Measurements from ENCODE around the gene AKR1B15. TPM values are rescaled to one million over a fixed set of nuclear protein-coding genes. Genes with fewer than 3 reads are reported as not detected.
"Not testable (repeated sequence)": the region's sequence is repeated elsewhere in the genome, so short reads cannot be mapped to it uniquely, and the experiment has no call there.

Gene AKR1B15
- total and polyA plus RNA-seq, 8 donors: 0.25 TPM; not detected in 7

GRCh38 chr7:134535272-134535918 is 13.5 kb upstream of the AKR1B15 start:
- FAIRE-seq (no peak), DNase-seq (no peak), ATAC-seq (no peak)
- no peaks in the 10 kb centered on the region for H3K36me3 ChIP-seq
- TF ChIP-seq CTCF (IDR thresholded peaks at IDR 0.05): no peak
- no peak overlapping the region for H3K4me3 ChIP-seq
- H3K4me1 ChIP-seq: no peaks in the 10 kb centered on the region
- intact Hi-C loops (cut with DNase I): no loop called here
- no peaks in the 10 kb centered on the region for H3K27me3 ChIP-seq
- WGBS, 2 donors: 68 to 70% methylated on average over 3 of the region's 3 CpGs
- H3K9me3 ChIP-seq: no peaks in the 10 kb centered on the region
- no peak overlapping the region for H3K27ac ChIP-seq

DNA sequence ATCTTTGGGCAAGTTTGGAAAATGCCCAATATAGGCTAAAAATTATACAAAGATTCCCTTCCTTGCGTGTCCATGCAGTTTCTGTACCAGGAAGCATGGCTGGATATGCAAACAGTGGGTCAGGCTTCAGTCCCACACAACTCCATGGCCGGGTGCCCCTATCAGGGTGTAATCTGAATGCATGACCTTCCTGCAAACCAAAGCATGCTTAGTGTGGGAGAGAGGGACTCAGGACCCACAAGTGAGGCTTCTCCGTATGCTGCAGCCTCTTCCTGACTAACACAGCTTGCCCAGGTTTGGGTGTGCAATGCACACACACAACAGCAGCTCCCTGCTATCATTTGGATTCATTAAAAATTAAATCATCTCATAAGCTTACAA is 13.0 kb upstream of the AKR1B15 start:
- no peaks in the 10 kb centered on the region for H3K4me1 ChIP-seq
- TF ChIP-seq CTCF (IDR thresholded peaks at IDR 0.05): no peak
- FAIRE-seq (no peak), ATAC-seq (no peak), DNase-seq (no peak)
- 67 to 75% methylated on average over 3 of the region's 3 CpGs for WGBS, 2 donors
- no peaks in the 10 kb centered on the region for H3K36me3 ChIP-seq
- H3K27me3 ChIP-seq: no peaks in the 10 kb centered on the region
- no peaks in the 10 kb centered on the region for H3K9me3 ChIP-seq
- intact Hi-C loops (cut with DNase I): no loop called here
- H3K27ac ChIP-seq: no peak overlapping the region
- no peak overlapping the region for H3K4me3 ChIP-seq

DNA sequence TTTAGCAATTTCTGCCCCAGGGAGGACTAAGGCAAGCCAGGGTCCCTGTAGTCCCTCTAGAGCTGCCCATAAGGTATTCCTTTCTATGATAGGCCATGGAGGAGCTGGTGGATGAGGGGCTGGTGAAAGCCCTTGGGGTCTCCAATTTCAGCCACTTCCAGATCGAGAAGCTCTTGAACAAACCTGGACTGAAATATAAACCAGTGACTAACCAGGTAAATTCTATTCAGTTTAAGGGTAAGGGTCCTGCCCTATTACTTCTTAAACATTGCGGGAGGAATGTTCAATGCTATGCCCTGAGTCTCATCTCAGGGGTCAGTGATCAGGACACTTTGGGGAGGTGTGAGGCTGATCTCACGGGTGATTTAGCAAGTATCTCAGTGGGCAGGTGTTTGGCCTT is 12.4 kb upstream of the AKR1B15 start:
- H3K27me3 ChIP-seq; DNase-seq; H3K9me3 ChIP-seq; intact Hi-C loops (cut with DNase I); H3K4me1 ChIP-seq; H3K4me3 ChIP-seq; H3K27ac ChIP-seq; H3K36me3 ChIP-seq; ATAC-seq; FAIRE-seq: not testable (repeated sequence)
- WGBS, 2 donors: 83 to 84% methylated on average over 3 of the region's 3 CpGs

- H3K9me3 ChIP-seq; FAIRE-seq; H3K4me1 ChIP-seq; DNase-seq; H3K4me3 ChIP-seq; ATAC-seq; intact Hi-C loops (cut with DNase I); H3K27ac ChIP-seq; H3K36me3 ChIP-seq; H3K27me3 ChIP-seq: not testable (repeated sequence)
- 71 to 84% methylated on average over 5 of the region's 5 CpGs for whole genome bisulfite sequencing, 2 donors
Observed at GRCh38 chr7:134537273-134537781, 11.6 kb upstream of the AKR1B15 start.

DNA sequence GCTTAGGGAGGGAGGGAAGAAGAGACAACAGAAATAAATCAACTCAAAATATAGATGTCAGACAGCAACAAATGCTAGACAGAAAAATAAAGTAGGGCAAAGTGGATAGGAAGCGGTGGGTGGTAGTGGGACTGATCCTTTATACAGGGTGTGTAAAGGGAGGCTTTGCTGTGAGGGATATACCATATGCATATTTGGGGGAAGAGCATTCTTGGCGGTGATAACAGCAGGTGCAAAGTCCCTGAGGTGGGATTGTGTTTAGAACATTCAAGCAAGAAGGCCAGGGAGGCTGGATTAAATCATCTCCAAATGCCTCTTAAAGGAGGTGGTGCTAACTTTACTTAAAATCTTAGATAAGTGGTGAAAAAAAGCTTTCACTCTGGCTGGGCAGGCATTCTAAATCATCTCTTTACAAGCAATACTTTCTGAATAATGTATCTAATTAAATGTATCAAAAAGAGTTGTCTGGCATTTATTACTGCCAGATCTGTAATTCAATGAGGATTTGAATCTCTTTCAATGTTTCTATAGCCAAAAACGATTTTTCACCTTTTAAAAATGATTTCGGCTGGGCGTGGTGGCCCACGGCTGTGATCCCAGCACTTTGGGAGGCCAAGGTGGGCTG is 9.4 kb upstream of the AKR1B15 start:
- no peak for DNase-seq
- no peaks in the 10 kb centered on the region for H3K27me3 ChIP-seq
- no peak for ATAC-seq
- no peak for FAIRE-seq
- TF ChIP-seq CTCF (IDR thresholded peaks at IDR 0.05): no peak
- intact Hi-C loops (cut with DNase I): no loop called here
- no peaks in the 10 kb centered on the region for H3K9me3 ChIP-seq
- H3K4me1 ChIP-seq: no peaks in the 10 kb centered on the region
- WGBS, 2 donors: 83 to 84% methylated on average over 6 of the region's 6 CpGs
- no peak overlapping the region for H3K27ac ChIP-seq
- no peaks in the 10 kb centered on the region for H3K36me3 ChIP-seq
- H3K4me3 ChIP-seq: no peak overlapping the region

DNA sequence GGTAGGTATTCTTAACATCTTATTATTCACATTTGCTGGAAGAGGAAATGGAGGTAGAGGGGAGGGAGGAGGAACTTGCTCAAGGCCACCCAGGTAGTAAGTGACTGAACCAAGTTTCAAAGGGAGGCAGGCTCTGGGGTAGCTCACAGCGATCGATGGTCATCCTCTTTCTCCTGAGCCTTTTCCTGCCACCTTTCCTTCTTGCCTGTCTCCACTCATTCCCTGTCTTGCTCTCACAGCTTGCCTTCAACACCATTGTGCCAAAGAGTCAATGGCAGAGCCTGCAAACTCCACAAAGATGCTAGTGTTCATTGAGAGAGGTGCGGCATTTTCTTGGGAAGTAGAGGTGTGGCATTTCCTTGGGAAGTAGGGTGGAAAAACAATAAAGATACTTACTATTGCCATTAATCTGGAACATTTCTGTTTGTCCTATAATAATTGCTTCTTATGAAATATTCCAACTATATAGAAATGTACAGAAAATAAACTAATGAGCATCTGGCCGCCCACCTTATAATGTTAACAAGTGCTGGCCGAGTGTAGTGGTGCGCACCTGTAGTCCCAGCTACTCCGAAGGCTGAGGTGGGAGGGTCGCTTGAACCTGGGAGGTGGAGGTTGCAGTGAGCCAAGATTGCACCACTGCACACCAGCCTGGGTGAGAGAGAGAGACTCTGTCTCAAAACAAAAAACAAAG is 7.3 kb upstream of the AKR1B15 start:
- not testable (repeated sequence) for FAIRE-seq

More for the DNA sequence above, 7.3 kb upstream of the AKR1B15 start:
- H3K36me3 ChIP-seq; H3K4me1 ChIP-seq; intact Hi-C loops (cut with DNase I); H3K27ac ChIP-seq; DNase-seq; H3K9me3 ChIP-seq; H3K27me3 ChIP-seq; ATAC-seq; H3K4me3 ChIP-seq: not testable (repeated sequence)
- WGBS, 2 donors: 80 to 87% methylated on average over 8 of the region's 8 CpGs

Measured in pancreas (tissue), 10 donors.